OCI-LY7 (cell line): ENCODE results near the gene USH2A.

Source experiments
- CTCF ChIP-seq: fragments of 200-600 bp; sonication (generic); conservative IDR thresholded peaks from 2 replicates; pipeline ENCODE4 v1.5.1; 2014; ENCODE audit warnings: mild to moderate bottlenecking, antibody characterized with exemption, low read length, moderate library complexity, mixed read lengths
- EZH2phosphoT487 ChIP-seq: fragments of 200-600 bp; sonication (generic); IDR thresholded peaks from 2 replicates; pipeline ENCODE4 v1.6.1; 2018; ENCODE audit warnings: low read depth, borderline replicate concordance, mild to moderate bottlenecking, mixed run types, antibody characterized with exemption, low read length, moderate library complexity, mixed read lengths

DNA sequence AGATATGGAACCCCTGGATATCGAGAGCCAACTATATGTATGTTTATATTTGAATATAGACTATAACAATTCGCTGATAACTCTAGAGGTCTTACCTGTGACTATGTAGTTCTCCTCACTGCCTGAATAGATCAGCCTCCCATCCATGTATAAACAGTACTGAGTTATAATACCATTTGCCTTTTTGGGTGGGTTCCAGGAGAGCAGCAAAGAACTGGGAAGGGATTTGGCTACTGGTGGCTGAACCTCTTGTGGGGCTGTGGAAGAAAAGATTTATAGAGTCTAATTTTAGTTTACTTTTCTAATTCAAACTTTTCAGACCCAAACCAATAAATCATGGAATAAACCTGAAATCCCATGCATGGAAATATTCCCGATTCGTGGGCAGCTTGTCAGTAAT, 376.9 kb downstream of the USH2A start:
- TF ChIP-seq CTCF: no peak
- no peak for TF ChIP-seq EZH2phosphoT487
